Mesenchymal stem cell (in vitro differentiated cells and primary cell): Measurements from ENCODE around the gene SETX.

ENCODE experiments used
- DNase-seq: peaks from one replicate; pipeline ENCODE4 v3.0.0-alpha.2; 2013
- H2AFZ ChIP-seq: one replicate; pipeline ENCODE4 v1.6.1; 2013; ENCODE audit warnings: low read depth, mild to moderate bottlenecking, control low read depth, inconsistent platforms, low read length, moderate library complexity
- H2AK5ac ChIP-seq: 2 replicates; pipeline ENCODE4 v1.6.1; 2013; ENCODE audit warnings: low read length, moderate library complexity, mild to moderate bottlenecking, inconsistent platforms; ENCODE audit not compliant: severe bottlenecking
- H2BK120ac ChIP-seq: one replicate; pipeline ENCODE4 v1.6.1; 2013; ENCODE audit warnings: low read depth, mild to moderate bottlenecking, inconsistent platforms, low read length, moderate library complexity
- H2BK12ac ChIP-seq, 2 experiments: one replicate each; pipeline ENCODE4 v1.6.1; 2013; ENCODE audit warnings: inconsistent platforms in 2 of 2, low read length in 2 of 2, mild to moderate bottlenecking in 2 of 2, moderate library complexity in 2 of 2, control low read depth in 1 of 2
- H2BK15ac ChIP-seq: one replicate; pipeline ENCODE4 v1.6.1; 2013; ENCODE audit warnings: mild to moderate bottlenecking, low read depth, inconsistent platforms; ENCODE audit not compliant: poor library complexity, severe bottlenecking
- H2BK5ac ChIP-seq: 2 replicates; pipeline ENCODE4 v1.6.1; 2013; ENCODE audit warnings: low read depth, mild to moderate bottlenecking, low read length, control low read depth, inconsistent platforms; ENCODE audit not compliant: poor library complexity, severe bottlenecking
- H3K14ac ChIP-seq, 2 experiments: one replicate each; pipeline ENCODE4 v1.6.1; 2013; ENCODE audit warnings: inconsistent platforms in 2 of 2, low read length in 2 of 2, control low read depth in 1 of 2, mild to moderate bottlenecking in 1 of 2, moderate library complexity in 1 of 2
- H3K18ac ChIP-seq, 2 experiments: one replicate each; pipeline ENCODE4 v1.6.1; 2013; ENCODE audit warnings: inconsistent platforms in 2 of 2, low read length in 2 of 2, control low read depth in 1 of 2, low read depth in 1 of 2, mild to moderate bottlenecking in 1 of 2
- H3K23ac ChIP-seq, 2 experiments: one replicate each; pipeline ENCODE4 v1.6.1; 2013; ENCODE audit warnings: inconsistent platforms in 2 of 2, low read length in 2 of 2, mild to moderate bottlenecking in 2 of 2, moderate library complexity in 2 of 2, control low read depth in 1 of 2
- H3K27ac ChIP-seq: 2 replicates; pipeline ENCODE4 v1.5.1; 2013; ENCODE audit warnings: mild to moderate bottlenecking, moderate library complexity, low read length, control low read depth, inconsistent platforms; ENCODE audit not compliant: poor library complexity, severe bottlenecking
- H3K27me3 ChIP-seq, 2 experiments: 2 replicates each; pipeline versions ENCODE4 v1.6.1 to v1.7.0; 2013; ENCODE audit warnings: low read length in 2 of 2, mild to moderate bottlenecking in 2 of 2, moderate library complexity in 2 of 2, control low read depth in 1 of 2, inconsistent platforms in 1 of 2; ENCODE audit not compliant: control insufficient read depth in 1 of 2, insufficient read depth in 1 of 2
- H3K36me3 ChIP-seq, 2 experiments: 2 replicates each; pipeline versions ENCODE4 v1.6.1 to v1.7.0; 2013; ENCODE audit warnings: low read length in 2 of 2, control low read depth in 1 of 2, inconsistent platforms in 1 of 2, low read depth in 1 of 2, mild to moderate bottlenecking in 1 of 2; ENCODE audit not compliant: insufficient read depth in 2 of 2, control insufficient read depth in 1 of 2
- H3K4ac ChIP-seq, 2 experiments: one replicate each; pipeline ENCODE4 v1.6.1; 2013; ENCODE audit warnings: inconsistent platforms in 2 of 2, low read length in 2 of 2, mild to moderate bottlenecking in 2 of 2, moderate library complexity in 2 of 2, control low read depth in 1 of 2, low read depth in 1 of 2
- H3K4me1 ChIP-seq: 2 replicates; pipeline ENCODE4 v1.6.1; 2013; ENCODE audit warnings: low read depth, low read length, control low read depth; ENCODE audit not compliant: control insufficient read depth, insufficient read depth
- H3K4me2 ChIP-seq: 2 replicates; pipeline ENCODE4 v1.6.1; 2013; ENCODE audit warnings: low read length, mild to moderate bottlenecking, inconsistent platforms; ENCODE audit not compliant: poor library complexity, severe bottlenecking
- H3K4me3 ChIP-seq, 2 experiments: 2 replicates each; pipeline versions ENCODE4 v1.5.1 to v1.7.0; 2013; ENCODE audit warnings: low read length in 2 of 2, mild to moderate bottlenecking in 2 of 2, control low read depth in 1 of 2, low read depth in 1 of 2; ENCODE audit not compliant: insufficient read depth in 1 of 2
- H3K79me1 ChIP-seq: replicated peaks from 2 replicates; pipeline ENCODE4 v1.6.1; 2013; ENCODE audit warnings: mild to moderate bottlenecking, control low read depth, low read length, inconsistent platforms; ENCODE audit not compliant: poor library complexity, severe bottlenecking
- H3K9ac ChIP-seq: 2 replicates; pipeline ENCODE4 v1.7.0; 2013; ENCODE audit warnings: mild to moderate bottlenecking, low read length, moderate library complexity
- H3K9me3 ChIP-seq: 2 replicates; pipeline ENCODE4 v1.7.0; 2013; ENCODE audit warnings: mild to moderate bottlenecking, low read length; ENCODE audit not compliant: control insufficient read depth
- H4K8ac ChIP-seq: one replicate; pipeline ENCODE4 v1.6.1; 2013; ENCODE audit warnings: inconsistent platforms, mild to moderate bottlenecking, low read length, moderate library complexity
- H4K91ac ChIP-seq: one replicate; pipeline ENCODE4 v1.6.1; 2013; ENCODE audit warnings: mild to moderate bottlenecking, low read length, inconsistent platforms
- WGBS: methylation state at CpG from one replicate; pipeline ENCODE4 v1.1.7; 2013; ENCODE audit warnings: mixed read lengths; 5-methylcytosine and 5-hydroxymethylcytosine counted together

The SETX gene

DNA sequence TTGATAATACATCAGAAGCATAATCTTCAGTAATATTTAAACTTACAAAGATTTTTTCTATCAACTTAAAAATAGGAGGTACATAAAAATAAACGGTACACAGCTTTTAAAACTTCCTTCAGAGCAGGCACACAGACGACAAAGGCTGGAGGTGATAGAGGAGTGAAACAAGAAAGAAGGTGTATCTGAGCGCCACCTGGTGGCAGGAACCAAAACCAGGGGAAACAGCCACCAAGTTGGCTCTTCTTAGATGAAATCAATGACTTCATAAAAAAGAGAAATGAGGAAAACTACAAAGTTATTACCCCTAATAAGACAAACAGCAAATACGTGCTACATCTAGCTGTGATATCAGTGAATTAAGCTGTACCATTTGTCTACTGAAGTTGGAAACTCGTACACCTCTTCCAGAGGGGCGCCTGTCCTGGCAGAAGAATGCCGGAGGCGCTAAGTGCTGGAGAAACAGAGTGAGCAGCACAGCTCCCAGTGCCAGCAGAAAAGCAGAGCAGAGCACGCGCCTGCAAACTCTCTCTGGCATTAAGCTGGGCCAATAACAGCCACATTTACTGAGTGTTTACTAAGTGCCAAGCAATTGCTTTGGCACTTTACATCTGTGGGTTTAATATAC, 85.9 kb downstream of the SETX start:
- H3K4me1 ChIP-seq, result peaks cover 1% of the 10 kb centered on the region
- no peak overlapping the region for H2AK5ac ChIP-seq
- H2BK12ac ChIP-seq, result no peak overlapping the region
- H4K8ac ChIP-seq, result no peak overlapping the region
- H3K36me3 ChIP-seq, result peaks cover 45 to 91% of the 10 kb centered on the region in 2 experiments
- no peak overlapping the region for H3K4ac ChIP-seq
- H3K18ac ChIP-seq, result no peak overlapping the region
- H2BK15ac ChIP-seq, result no peak overlapping the region
- no peak overlapping the region for H4K91ac ChIP-seq
- no peak overlapping the region for H3K23ac ChIP-seq
- no peak overlapping the region for H2BK120ac ChIP-seq
- DNase-seq, result peak; percentile 75
- H2AFZ ChIP-seq, result no peak overlapping the region
- H3K27me3 ChIP-seq, result no peaks in the 10 kb centered on the region
- H3K27ac ChIP-seq, result peak overlapping the region; percentile 50
- H2BK5ac ChIP-seq, result no peak overlapping the region
- peaks cover 29% of the 10 kb centered on the region for H3K79me1 ChIP-seq
- H3K14ac ChIP-seq, result no peak overlapping the region
- no peaks in the 10 kb centered on the region for H3K9me3 ChIP-seq
- 62% methylated on average over 8 of the region's 10 CpGs for WGBS
- no peak overlapping the region for H3K4me2 ChIP-seq
- no peak overlapping the region for H3K9ac ChIP-seq
- H3K4me3 ChIP-seq, result no peak overlapping the region

DNA sequence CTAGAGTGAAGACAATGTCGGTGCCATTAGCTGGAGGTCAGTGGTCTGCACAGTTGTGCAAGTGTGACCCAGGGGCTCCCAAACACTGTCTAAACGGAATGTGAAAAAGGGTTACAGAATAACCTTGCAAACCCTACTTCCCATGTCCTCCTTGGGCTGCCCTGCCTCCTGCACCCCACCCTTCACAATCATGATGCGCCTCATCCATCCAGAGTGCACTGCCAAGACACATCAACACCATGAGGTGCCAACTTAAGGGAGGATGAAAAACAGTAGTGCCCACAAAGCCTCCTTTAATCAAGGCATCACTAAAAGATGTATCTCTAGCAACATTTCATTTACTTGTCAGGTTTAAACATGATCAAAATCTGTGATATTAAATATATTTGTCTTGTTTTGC, 87.1 kb downstream of the SETX start:
- H4K91ac ChIP-seq, result no peak overlapping the region
- H3K27me3 ChIP-seq, result no peaks in the 10 kb centered on the region
- DNase-seq, result no peak
- H3K4me2 ChIP-seq, result no peak overlapping the region
- no peak overlapping the region for H2AFZ ChIP-seq
- H3K9me3 ChIP-seq, result no peaks in the 10 kb centered on the region
- H3K4me3 ChIP-seq, result no peak overlapping the region
- no peak overlapping the region for H3K27ac ChIP-seq
- no peak overlapping the region for H4K8ac ChIP-seq
- H3K79me1 ChIP-seq, result peaks cover 27% of the 10 kb centered on the region
- H2BK5ac ChIP-seq, result no peak overlapping the region
- H3K36me3 ChIP-seq, result peaks cover 40 to 91% of the 10 kb centered on the region in 2 experiments
- peaks cover 1% of the 10 kb centered on the region for H3K4me1 ChIP-seq
- no peak overlapping the region for H3K23ac ChIP-seq
- H2BK120ac ChIP-seq, result no peak overlapping the region
- H3K18ac ChIP-seq, result no peak overlapping the region
- no peak overlapping the region for H3K4ac ChIP-seq
- H3K9ac ChIP-seq, result no peak overlapping the region
- no peak overlapping the region for H2AK5ac ChIP-seq
- 100% methylated on average over 3 of the region's 3 CpGs for WGBS
- H2BK12ac ChIP-seq, result no peak overlapping the region
- no peak overlapping the region for H2BK15ac ChIP-seq
- H3K14ac ChIP-seq, result no peak overlapping the region

DNA sequence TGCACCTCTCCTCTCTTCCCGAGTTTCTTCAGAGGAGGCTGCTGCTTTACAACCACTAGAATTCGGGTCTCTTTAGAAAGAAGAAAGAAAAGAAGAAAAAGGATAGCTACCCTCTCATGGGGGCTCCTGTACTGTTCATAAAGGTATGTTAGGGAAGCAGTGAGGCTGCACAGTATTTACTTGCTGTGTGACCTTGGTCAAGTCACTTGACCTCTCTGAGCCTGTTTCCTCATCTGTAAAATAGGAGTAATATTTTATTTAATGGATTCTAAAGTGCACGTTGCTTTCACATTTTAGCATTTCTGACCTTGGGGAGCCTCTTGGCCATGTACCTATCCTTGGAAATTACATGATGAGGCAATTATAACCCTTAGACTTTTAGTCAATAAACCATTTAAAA, 88.8 kb downstream of the SETX start:
- Histone ChIP-seq H3K18ac (no peak overlapping the region), H3K4ac (no peak overlapping the region), H4K8ac (no peak overlapping the region), H3K14ac (no peak overlapping the region), H3K27ac (no peak overlapping the region), H4K91ac (no peak overlapping the region), H3K36me3 (peaks cover 33 to 94% of the 10 kb centered on the region in 2 experiments), H3K4me1 (peaks cover 1% of the 10 kb centered on the region), H3K9me3 (no peaks in the 10 kb centered on the region), H2AFZ (no peak overlapping the region), H3K9ac (no peak overlapping the region), H2BK12ac (no peak overlapping the region), H3K23ac (no peak overlapping the region), H3K4me3 (no peak overlapping the region), H2AK5ac (no peak overlapping the region), H3K79me1 (peaks cover 27% of the 10 kb centered on the region), H2BK5ac (no peak overlapping the region), H3K27me3 (no peaks in the 10 kb centered on the region), H3K4me2 (no peak overlapping the region), H2BK120ac (no peak overlapping the region), H2BK15ac (no peak overlapping the region)
- DNase-seq, result no peak
- WGBS, result 100% methylated on average over 3 of the region's 3 CpGs

DNA sequence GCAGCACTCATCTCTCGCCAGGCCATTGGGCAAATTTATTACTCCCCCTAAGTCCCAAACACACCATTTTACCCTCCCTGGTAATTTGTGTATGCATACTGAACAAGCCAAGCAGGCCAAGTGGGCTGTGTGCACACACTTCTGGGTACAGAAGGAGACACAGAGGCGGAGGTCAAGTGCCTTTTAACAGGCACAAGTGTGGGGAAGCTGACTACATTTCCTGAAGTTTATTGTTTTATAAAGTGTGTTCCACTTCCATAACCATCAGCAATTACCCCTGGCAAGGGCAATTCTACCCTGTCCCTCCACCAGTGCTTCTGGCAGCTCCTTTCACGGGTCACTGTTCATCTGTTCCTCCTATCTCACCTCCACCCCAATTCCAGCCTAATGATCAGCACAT, 93.9 kb downstream of the SETX start:
- no peak overlapping the region for H4K8ac ChIP-seq
- H2AK5ac ChIP-seq, result no peak overlapping the region
- H3K27me3 ChIP-seq, result peaks cover 0 to 6% of the 10 kb centered on the region in 2 experiments
- peaks cover 18 to 46% of the 10 kb centered on the region in 2 experiments for H3K36me3 ChIP-seq
- no peak overlapping the region for H2BK15ac ChIP-seq
- no peaks in the 10 kb centered on the region for H3K9me3 ChIP-seq
- no peak overlapping the region for H3K27ac ChIP-seq
- no peak overlapping the region for H3K4ac ChIP-seq
- H3K9ac ChIP-seq, result no peak overlapping the region
- H3K23ac ChIP-seq, result no peak overlapping the region
- H3K14ac ChIP-seq, result no peak overlapping the region
- no peak overlapping the region for H2BK12ac ChIP-seq
- H2BK120ac ChIP-seq, result no peak overlapping the region
- no peak overlapping the region for H4K91ac ChIP-seq
- no peak overlapping the region for H3K4me3 ChIP-seq
- no peak overlapping the region for H2BK5ac ChIP-seq
- WGBS, result 77% methylated on average over 3 of the region's 3 CpGs
- no peak for DNase-seq
- no peak overlapping the region for H3K18ac ChIP-seq
- H3K4me2 ChIP-seq, result no peak overlapping the region
- peaks cover 6% of the 10 kb centered on the region for H3K4me1 ChIP-seq
- H2AFZ ChIP-seq, result no peak overlapping the region
- peaks cover 17% of the 10 kb centered on the region for H3K79me1 ChIP-seq
